Stimulated activated CD4-positive, alpha-beta T cell treated with anti-CD3 and anti-CD28 coated beads, Interleukin-1b, Interleukin-23, amount 100 ng/mL, for 48 hours (primary cell): ENCODE results near the gene DPP6.
A peak's percentile ranks its signal among the peaks of the same experiment; 100 is the strongest.
"Not testable (repeated sequence)": the region's sequence is repeated elsewhere in the genome, so short reads cannot be mapped to it uniquely, and the experiment has no call there.

Experiments used
- DNase-seq: peaks from one replicate; pipeline ENCODE4 v3.0.0-alpha.2; 2020

The DPP6 gene

DNA sequence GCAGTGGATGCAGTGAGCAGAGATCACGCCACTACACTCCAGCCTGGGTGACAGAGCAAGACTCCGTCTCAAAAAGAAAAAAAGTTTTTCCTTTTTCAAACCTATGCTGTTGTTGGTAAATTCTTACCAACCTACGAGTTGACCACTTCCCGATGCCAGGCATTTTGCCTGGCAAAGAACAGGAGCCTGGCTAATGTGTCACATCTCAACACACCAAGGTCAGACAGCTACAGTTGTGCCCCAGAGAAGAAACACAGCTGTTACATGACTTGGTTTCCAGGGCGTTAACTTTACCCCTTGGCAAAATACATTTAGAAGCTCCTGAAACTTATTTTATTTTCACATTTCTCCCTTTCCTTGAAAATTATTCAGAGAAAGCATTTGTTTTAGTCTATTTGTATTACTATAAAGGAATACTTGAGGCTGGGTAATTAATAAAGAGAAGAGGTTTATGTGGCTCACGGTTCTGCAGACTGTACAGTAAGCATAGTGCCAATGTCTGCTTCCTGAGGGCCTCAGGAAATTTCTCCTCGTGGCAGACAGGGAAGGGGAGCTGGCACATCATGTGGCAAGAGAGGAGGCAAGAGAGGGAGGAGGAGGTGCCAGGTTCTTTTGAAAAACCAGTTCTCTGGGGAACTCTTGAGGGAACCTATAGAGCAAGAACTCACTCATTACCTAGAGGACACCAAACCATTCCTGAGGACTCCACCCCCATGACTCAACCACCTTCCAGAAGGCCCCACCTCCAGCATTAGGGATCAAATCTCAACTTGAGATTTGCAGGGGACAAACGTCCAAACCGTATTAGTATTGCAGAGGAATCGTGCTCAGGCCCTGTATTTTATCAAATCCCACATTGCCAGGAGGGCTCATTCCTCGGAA lies 867.4 kb downstream of the DPP6 start:
- DNase-seq, result no peak

DNA sequence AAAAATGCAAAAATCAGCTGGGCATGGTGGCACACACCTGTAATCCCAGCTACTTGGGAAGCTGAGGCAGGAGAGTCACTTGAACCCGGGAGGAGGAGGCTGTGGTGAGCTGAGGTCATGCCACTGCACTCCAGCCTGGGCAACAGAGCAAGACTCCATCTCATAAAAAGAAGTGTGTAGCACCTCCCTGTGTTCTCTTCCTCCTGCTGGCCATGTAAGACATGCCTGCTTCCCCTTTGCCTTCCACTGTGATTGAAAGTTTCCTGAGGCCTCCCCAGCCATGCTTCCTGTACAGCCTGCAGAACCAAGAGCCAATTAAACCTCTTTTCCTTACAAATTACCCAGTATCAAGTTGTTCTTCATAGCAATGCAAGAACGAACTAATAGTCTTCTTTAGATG lies 870.3 kb downstream of the DPP6 start:
- DNase-seq, result not testable (repeated sequence)

DNA sequence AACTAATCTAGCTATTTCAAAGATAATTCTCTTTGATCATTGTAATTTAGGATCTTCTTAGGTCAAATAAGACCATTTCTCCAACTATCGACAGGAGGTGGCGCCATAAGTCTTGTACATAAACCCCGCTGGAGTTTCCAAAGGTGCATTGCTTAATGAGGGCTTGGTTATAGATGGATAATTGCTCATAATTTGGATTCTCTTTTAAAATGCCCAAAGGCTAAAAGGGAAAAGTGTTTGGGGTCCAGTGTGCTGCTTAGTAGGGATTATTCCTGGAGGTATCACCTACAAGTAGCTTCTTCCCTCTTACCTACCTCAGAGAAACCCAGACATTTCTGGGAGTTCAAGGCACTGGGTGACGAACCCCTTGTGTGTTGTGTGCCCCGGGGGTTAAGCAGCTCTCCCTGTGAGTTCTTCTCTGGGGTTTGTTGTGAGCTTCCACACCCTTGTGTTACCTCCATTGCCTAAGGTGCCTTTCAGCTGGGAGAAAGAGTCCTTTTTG lies 875.5 kb downstream of the DPP6 start:
- peak; percentile 72 for DNase-seq

DNA sequence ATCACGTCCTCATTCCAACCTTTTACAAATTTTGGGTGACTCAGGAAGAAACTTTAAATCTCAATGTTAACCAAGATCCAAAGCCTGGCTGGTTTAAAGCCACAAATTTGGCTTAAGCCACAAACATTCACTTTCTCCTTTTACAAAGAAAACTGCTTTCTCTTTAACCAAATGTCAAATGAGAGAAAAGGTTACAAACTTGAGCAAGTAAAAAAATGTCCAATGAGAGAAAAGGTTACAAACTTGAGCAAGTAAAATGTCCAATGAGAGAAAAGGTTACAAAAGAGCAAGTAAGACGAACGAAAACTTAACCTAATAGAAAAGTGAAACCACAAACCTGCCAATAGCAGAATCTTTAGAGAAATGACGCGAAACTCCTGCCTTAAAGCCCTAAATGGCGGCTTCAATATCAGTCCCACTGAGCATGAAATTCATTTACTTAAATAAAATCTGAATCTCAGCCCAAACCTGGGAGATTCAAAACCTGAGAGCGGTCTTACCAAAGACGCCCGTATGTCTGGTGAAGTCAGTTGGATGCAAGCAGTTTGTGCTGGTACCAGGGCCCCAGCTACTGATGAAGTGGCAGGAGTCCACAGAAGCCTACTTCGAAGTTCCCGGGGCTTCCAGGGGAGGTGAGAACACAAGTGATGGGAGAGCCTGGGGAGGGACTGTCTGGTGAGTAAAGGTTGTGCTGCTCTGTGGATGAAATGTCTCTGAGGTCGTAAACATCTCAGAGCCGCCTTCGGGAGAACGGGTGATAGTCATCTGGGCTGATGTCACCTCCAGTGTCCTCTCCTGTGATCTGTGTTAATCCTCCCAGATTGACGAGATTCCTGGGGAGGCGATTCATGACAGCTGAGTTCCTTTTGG lies 876.2 kb downstream of the DPP6 start:
- peak; percentile 28 for DNase-seq

DNA sequence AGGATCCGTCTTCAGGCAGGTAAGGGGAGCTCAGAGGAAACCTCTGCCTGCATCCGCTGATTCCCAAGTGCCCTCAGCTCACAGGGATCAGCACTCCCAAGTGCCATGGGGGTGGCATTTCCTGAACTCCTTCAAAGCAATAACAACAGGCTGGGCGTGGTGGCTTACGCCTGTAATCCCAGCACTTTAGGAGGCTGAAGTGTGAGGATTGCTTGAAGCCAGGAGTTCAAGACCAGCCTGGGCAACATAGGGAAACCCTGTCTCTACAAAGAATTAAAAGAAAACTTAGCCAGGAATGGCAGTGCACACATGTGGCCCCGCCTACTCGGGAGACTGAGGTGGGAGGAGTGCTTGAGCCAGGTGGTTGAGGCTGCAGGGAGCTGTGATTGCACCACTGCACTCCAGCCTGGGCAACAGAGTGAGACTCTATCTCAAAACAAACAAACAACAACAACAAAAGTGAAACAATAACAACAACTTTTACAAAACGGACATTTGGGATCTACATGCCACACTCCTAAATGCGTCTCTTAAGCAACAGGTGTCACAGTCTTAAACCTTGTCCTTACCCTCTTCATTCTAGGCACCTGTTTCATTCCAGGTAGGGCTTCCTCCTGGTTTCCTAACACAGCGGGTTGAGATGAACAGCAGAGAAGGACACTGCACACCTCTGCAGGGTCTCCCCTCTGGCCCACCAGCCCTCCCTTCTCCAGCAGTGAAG lies 877.0 kb downstream of the DPP6 start:
- no peak for DNase-seq

DNA sequence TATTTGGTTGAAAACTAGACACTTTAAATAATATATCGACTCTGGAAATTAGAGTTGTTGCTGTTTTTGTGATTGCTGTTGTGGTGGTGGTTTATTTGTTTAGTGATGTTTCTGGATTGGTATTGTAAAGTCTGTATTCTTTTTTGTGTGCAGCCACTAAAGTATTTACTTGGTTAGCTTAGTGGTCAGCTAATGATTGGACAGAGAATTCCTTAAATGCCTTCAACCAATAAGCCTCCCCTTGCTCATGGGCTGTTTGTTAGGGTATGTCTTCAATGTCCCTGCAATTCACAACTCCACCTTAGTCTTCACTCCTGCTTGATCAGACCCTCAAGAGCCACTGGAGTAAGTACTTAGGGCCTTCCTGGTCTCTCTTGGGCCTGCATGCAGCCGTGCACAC lies 879.7 kb downstream of the DPP6 start:
- no peak for DNase-seq

DNA sequence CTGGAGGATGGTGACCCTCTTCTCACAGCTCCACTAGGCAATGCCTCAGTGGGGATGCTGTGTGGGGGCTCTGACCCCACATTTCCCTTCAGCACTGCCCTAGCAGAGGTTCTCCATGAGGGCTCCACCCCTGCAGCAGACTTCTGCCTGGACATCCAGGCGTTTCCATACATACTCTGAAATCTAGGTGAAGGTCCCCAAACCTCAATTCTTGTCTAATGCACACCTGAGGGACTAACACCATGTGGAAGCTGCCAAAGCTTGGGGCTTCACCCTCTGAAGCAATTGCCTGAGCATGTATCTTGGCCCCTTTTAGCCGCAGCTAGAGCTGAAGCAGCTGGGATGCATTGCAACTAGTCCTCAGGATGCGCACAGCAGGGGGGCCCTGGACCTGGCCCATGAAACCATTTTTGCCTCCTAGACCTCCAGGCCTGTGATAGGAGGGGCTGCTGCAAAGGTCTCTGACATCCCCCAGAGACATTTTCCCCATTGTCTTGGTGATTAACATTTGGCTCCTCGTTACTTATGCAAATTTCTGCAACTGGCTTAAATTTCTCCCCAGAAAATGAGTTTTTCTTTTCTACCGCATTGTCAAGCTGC lies 882.3 kb downstream of the DPP6 start:
- DNase-seq, result not testable (repeated sequence)

DNA sequence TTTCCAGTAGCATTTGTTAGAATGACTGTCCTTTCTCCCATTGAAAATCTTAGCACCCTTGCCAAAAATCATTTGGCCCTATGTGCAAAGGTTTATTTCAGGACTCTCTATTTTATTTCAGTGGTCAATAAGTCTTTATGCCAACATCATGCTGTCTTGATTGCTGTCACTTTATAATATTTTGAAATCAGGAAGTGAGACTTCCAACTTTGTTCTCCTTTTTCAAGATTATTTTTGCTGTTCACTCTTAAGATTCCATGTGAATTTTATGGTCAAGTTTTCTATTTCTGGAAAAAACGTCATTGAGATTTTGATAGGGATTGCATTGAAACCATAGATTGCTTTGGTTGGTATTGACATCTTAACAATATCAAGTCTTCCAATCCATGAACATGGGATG lies 885.6 kb downstream of the DPP6 start:
- DNase-seq, result no peak

DNA sequence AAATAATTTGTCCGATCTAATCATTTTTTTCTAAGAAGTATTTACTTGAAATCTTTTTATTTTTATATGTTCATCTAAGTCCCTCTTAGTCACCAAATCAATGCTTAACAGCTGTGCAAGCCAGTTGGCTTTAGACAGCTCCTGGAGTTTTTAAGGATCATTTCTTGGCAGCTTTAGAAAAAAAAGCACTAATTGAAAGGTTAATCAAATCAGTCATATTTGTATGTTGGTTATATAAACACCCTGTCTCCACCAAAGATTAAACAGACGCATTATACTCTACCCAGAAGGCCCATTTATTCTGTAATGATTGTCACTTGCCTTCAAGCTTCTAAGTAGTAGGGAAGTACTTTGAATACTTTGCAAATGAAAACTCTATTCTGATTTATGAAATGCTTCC lies 890.5 kb downstream of the DPP6 start:
- no peak for DNase-seq
